SK-N-MC (cell line): ENCODE results near the gene CEP76.

ENCODE experiments used
- DNase-seq: peaks from one replicate; pipeline ENCODE4 v3.0.0-alpha.2; 2011; ENCODE audit warnings: low read depth, low spot score
- H3K27ac ChIP-seq: fragments of 200-600 bp; sonication (generic); 2 replicates; pipeline ENCODE4 v1.5.1; 2016; ENCODE audit warnings: mixed run types
- H3K36me3 ChIP-seq: fragments of 200-600 bp; sonication (generic); 2 replicates; pipeline ENCODE4 v1.6.1; 2017; ENCODE audit warnings: antibody characterized with exemption, low read length, mixed read lengths; ENCODE audit not compliant: insufficient read depth
- H3K4me3 ChIP-seq: fragments of 200-600 bp; sonication (generic); 2 replicates; pipeline ENCODE4 v1.5.1; 2016
- H3K9ac ChIP-seq: fragments of 200-600 bp; sonication (generic); 2 replicates; pipeline ENCODE4 v1.8.0; 2017; ENCODE audit warnings: mixed run types, mixed read lengths; ENCODE audit not compliant: insufficient read length
- H3K9me3 ChIP-seq: fragments of 200-600 bp; sonication (generic); 2 replicates; pipeline ENCODE4 v1.6.1; 2017; ENCODE audit warnings: low read depth, mild to moderate bottlenecking, antibody characterized with exemption, low read length, moderate library complexity, mixed read lengths
- EZH2 ChIP-seq: fragments of 200-600 bp; sonication (generic); IDR thresholded peaks from one replicate; pipeline ENCODE4 v1.6.1; 2017; ENCODE audit warnings: antibody characterized with exemption
- FOXP2 ChIP-seq: optimal IDR thresholded peaks from 2 replicates; pipeline ENCODE3; 2011; ENCODE audit warnings: mild to moderate bottlenecking, moderate library complexity; ENCODE audit not compliant: insufficient read depth; ENCODE audit errors: extremely low read length, control extremely low read depth
- POLR2AphosphoS5 ChIP-seq: IDR thresholded peaks from 2 replicates; pipeline ENCODE4 v1.6.1; 2012; ENCODE audit warnings: mild to moderate bottlenecking, low read depth, low read length, borderline replicate concordance

Gene CEP76

DNA sequence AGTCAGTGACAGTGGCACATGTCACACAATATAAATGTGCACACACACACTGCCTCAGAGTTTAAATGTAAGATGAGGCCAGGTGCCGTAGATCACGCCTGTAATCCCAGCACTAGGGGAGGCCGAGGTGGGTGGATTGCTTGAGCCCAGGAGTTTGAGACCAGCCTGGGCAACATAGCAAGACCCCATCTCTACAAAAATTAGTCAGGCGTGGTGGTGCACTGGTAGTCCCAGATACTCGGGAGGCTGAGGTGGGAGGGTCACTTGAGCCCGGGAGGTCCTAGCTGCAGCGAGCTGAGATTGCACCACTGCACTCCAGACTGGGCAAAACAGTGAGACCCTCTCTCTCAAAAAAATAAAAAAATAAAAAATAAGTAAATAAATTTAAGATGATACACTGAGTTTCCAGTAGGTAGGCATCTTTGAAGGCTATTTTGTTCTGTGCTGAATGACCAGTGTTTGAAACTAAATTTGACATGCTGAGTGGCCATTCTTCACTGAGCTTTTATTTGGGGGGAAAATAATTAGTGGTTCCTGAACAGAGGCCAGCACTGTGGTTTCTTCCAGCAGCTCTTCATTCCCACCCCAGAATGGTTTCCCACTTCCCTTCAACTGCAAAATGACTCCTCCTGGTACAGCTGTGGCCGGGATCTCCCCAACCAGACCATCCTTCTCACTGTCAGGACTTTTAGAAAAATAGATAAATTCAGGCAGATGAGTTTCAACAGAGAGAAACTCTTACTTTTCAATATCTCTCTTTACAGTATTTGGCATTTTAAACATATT, 45.2 kb upstream of the CEP76 start:
- H3K9ac ChIP-seq: no peak overlapping the region
- DNase-seq: no peak
- no peak overlapping the region for H3K27ac ChIP-seq
- no peaks in the 10 kb centered on the region for H3K36me3 ChIP-seq
- no peak for TF ChIP-seq EZH2
- no peak for TF ChIP-seq POLR2AphosphoS5
- no peak for TF ChIP-seq FOXP2
- no peaks in the 10 kb centered on the region for H3K9me3 ChIP-seq
- H3K4me3 ChIP-seq: no peak overlapping the region

DNA sequence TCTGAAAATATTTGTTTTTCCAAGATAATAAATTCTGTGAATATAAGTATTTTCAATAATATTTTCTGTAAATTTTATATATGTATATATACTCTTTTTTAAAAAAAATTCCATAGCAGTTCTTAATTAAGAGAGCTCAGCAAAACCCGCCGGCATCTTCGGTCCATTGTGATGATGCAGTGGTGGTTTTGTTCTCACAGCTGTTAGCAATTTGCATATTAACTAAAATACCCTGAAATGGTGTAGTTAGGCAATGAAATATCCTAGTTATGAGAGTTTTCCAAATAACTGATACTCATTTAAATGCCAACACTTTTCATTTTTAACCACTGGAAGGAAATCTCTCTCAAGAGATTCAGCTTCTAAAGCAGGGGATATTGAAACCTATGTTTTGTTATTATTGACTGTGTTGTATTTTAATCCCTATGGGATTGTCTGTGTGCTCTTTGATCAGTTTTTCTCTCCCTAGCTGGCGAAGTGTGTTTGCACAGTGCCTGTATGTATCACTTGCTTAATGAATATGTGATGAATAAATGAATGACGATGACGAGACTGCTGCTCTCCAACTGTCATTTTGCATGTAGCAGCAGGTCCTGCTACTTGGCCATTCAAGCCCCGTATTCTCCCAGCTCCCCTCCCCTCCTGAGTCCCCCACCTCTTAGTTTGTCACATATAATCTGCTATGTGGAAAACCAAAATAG, 42.7 kb upstream of the CEP76 start:
- Histone ChIP-seq H3K27ac (peak overlapping the region; percentile 82), H3K36me3 (no peaks in the 10 kb centered on the region), H3K9ac (peak overlapping the region; percentile 51), H3K9me3 (no peaks in the 10 kb centered on the region), H3K4me3 (peak overlapping the region; percentile 68)
- TF ChIP-seq FOXP2 (no peak), POLR2AphosphoS5 (no peak), EZH2 (no peak)
- DNase-seq: peak; percentile 40

DNA sequence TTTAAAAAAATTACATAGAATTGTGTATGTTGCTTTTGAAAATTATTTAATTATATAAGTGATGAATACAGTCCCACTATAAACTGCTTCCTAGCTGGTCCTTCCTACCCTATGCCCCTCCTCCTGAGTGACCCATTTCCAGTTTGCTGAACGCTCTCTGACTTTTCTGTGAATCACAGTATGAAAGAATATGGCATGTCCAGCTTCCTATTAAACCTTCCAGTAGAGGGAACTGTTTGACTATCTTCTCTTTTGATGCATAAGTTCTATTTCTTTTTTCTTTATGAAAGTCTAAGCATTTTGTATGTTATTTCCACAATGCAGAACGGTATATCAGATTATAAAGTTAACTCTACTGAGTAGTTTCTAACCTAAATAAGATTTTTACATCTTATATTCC, 41.6 kb upstream of the CEP76 start:
- H3K9me3 ChIP-seq: no peaks in the 10 kb centered on the region
- DNase-seq: peak; percentile 39
- no peaks in the 10 kb centered on the region for H3K36me3 ChIP-seq
- TF ChIP-seq FOXP2 (no peak), POLR2AphosphoS5 (no peak), EZH2 (no peak)
- no peak overlapping the region for H3K9ac ChIP-seq
- H3K4me3 ChIP-seq: no peak overlapping the region
- H3K27ac ChIP-seq: no peak overlapping the region

DNA sequence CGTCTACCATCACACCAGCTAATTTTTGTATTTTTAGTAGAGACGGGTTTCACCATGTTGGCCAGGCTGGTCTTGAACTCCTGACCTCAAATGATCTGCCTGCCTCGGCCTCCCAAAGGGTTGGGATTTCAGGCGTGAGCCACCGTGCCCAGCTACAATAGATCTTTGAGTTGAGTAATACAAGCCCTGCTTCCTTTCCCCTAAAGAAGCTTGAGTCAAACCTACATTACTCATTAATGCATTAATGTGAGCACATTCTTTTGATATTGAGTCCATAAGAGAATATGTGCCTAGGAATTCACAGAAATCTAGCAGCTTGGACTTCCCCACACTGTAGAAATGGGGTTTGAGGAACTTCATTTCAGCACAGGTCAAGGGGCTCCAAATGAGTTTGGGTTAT, 39.9 kb upstream of the CEP76 start:
- Histone ChIP-seq H3K27ac (no peak overlapping the region), H3K9me3 (no peaks in the 10 kb centered on the region), H3K36me3 (no peaks in the 10 kb centered on the region), H3K9ac (no peak overlapping the region), H3K4me3 (no peak overlapping the region)
- DNase-seq: no peak
- TF ChIP-seq EZH2: no peak
- TF ChIP-seq POLR2AphosphoS5: no peak

DNA sequence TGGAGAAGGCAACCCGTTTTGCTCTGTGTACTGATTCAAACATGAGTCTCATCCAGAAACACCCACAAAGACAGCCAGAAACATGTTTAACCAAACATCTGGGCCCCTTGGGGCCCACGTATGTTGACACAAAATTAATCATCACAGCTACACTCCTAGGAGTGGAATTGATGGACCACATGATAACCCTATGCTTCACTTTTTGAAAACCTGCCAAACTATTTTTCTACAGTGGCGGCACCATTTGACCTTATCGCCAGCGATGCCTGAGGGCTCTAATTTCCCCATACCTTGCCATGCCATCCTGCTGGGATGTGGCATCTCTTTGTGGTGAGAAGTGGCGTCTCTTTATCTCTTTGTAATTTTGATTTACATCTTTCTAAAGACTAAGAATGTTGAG, 38.8 kb upstream of the CEP76 start:
- no peak overlapping the region for H3K27ac ChIP-seq
- H3K36me3 ChIP-seq: no peaks in the 10 kb centered on the region
- H3K4me3 ChIP-seq: no peak overlapping the region
- no peak for TF ChIP-seq POLR2AphosphoS5
- no peak for TF ChIP-seq FOXP2
- no peak overlapping the region for H3K9ac ChIP-seq
- no peak for DNase-seq
- no peaks in the 10 kb centered on the region for H3K9me3 ChIP-seq

DNA sequence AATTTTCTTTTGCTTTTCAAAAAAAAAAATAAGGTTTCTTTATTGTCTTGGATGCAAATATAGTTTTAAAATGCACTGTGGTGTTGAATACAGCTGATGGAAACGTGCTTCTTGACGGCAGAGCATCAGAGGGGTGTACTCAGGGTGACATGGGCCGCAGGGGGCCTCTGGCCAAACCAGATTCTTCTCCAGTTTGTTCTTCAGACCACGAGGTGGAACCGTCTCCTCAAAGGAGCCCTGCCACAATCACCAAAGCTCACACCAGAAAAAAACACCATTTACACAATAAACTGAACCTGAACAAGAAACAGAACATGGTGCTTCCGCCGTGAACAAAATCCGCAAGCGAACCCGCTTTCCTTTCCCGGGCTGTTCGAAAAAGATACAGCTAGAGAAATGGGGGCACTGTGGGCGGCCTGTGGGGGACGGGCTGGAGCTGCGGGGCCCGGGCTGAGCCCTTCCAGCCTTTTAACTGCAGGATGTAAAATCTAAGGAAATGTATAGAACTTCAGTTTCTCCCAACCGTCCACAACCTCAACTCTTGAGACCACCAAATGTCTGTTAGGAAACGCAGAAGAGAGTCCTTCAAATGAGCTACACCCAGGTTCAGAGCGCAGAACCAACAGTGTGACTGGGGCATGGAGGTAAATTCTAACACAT, 34.9 kb upstream of the CEP76 start:
- TF ChIP-seq FOXP2 (no peak), EZH2 (no peak), POLR2AphosphoS5 (no peak)
- no peak for DNase-seq
- no peak overlapping the region for H3K9ac ChIP-seq
- no peaks in the 10 kb centered on the region for H3K9me3 ChIP-seq
- no peak overlapping the region for H3K27ac ChIP-seq
- no peak overlapping the region for H3K4me3 ChIP-seq
- H3K36me3 ChIP-seq: no peaks in the 10 kb centered on the region

DNA sequence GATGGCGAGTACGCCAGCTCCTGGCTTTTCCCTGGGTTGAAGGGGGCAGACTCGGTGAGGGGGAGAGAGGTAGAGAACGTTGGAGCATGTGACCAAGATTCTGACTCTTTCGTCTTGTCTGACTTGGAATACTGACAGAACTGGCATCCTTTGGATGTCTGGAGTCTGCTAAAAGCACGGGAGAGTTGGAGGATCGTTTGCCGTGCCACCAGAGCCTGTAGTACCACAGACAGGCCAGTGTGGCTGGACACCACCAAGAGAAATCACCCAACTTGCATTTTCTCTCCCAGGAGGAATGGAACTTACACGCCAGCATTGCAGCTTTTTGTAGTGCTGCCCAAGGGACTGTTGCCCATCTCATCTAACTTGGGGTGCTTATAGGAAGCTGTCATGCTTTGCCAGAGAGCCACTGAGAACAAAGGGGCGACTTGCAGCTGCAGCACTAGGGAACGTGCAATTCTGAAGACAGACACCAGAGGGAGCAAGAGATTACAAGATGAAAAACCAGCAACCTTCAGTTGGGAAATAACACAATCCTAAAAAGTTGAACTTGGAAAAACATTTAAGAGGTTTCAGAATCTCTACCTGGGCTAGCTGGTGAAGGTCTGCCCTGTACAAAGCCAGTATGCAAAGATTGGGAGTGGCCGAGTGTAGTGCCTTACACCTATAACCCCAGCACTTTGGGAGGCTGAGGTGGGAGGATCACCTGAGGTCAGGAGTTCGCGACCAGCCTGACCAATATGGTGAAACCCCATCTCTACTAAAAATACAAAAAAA, 24.4 kb upstream of the CEP76 start:
- Histone ChIP-seq H3K36me3 (peaks cover 35% of the 10 kb centered on the region), H3K9me3 (no peaks in the 10 kb centered on the region), H3K9ac (no peak overlapping the region), H3K27ac (no peak overlapping the region), H3K4me3 (no peak overlapping the region)
- DNase-seq: no peak
- TF ChIP-seq FOXP2 (no peak), EZH2 (no peak), POLR2AphosphoS5 (no peak)

DNA sequence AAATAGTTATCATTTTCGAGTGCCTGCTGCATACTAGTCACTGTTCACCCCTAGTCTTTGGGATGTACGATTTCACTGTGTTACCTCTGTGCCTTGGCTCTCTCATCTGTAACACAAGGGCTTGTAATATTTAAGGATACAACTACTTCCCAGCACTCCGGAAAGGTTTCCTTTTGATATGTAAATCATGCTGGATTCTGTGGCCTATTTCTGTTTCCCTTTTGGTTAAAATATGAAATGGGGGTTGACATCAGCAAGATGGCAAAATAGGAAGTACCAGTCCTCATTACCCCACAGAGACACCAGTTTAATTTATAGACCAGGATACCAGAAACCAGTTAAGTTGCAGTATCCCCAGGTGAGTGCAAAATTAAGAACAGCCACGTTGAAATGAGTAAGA, 23.8 kb upstream of the CEP76 start:
- Histone ChIP-seq H3K9me3 (no peaks in the 10 kb centered on the region), H3K4me3 (no peak overlapping the region), H3K36me3 (peaks cover 38% of the 10 kb centered on the region), H3K9ac (no peak overlapping the region), H3K27ac (no peak overlapping the region)
- no peak for DNase-seq
- no peak for TF ChIP-seq EZH2
- no peak for TF ChIP-seq FOXP2
- no peak for TF ChIP-seq POLR2AphosphoS5
